K562 (cell line): ENCODE data around the gene IRF3.

ENCODE experiments used
- BCL6 ChIP-seq: fragments of 250-450 bp; sonication (Bioruptor Pico); IDR thresholded peaks from 2 replicates; pipeline ENCODE4 v1.4.0; 2020
- RB1 ChIP-seq: fragments of 450-650 bp; IDR thresholded peaks from 2 replicates; pipeline ENCODE4 v1.6.1; 2017; ENCODE audit warnings: low read depth, mild to moderate bottlenecking
- RBFOX2 ChIP-seq: fragments of 200-400 bp; formaldehyde crosslinking; IDR thresholded peaks from 2 replicates; pipeline ENCODE4 v1.6.1; 2017; ENCODE audit warnings: low read depth, mild to moderate bottlenecking, low read length, moderate library complexity
- TCF7 ChIP-seq: sonication (generic); IDR thresholded peaks from 2 replicates; pipeline ENCODE4 v1.6.1; 2016; ENCODE audit warnings: antibody characterized with exemption, borderline replicate concordance
- ZBTB26 ChIP-seq: fragments of 450-650 bp; formaldehyde crosslinking; IDR thresholded peaks from 2 replicates; pipeline ENCODE4 v1.4.0; 2022; ENCODE audit warnings: missing genetic modification characterization
- ZNF589 ChIP-seq: fragments of 200-800 bp; sonication (Bioruptor generic); IDR thresholded peaks from 2 replicates; pipeline ENCODE4 v1.6.1; 2016; ENCODE audit warnings: low read depth, missing genetic modification characterization, missing compliant biosample characterization
- TF ChIP-seq, protein P1 (sequence below): fragments of 250-450 bp; sonication (Bioruptor Pico); IDR thresholded peaks from 2 replicates; pipeline ENCODE4 v1.5.0; 2021

DNA sequence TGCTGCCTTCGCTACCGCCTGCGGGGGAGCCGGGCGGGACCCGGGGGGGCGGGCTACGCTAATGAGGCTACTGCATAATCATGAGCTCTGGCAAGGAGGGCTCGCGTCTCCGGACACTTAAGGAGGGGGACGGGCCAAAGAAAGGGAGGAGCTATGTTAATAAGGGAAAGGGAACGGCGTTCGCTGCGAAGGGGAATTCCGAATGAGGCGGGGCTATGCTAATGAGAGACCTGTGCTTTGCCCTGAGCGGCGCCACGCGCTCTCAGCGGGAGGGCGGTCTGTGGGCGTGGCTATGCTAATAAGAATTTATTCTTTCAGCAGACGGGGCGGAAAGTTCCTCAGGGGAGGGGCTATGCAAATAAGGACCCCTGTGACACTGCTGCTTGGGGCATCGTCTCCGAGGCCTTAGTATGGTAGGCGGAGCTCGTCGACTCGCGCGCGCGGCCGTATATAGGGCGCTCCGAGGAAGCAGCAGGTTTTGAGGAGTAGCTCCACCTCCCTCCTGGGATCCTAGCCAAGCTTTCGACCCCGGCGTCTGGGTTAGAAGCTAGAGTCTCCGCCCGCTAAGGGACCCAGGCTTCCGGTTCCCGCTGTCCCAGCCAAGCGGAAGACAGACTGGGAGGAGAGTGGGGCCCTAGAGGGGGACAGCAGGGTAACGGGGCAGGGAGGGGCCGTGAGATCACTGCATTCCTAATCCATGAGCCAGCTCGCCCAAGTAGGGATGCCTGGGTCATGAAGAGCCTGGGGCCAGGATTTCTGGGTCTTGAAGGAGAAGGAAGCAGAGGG is 25.4 kb downstream of the IRF3 start, which contains the start of gene RRAS:
- peak; percentile 70; the same call in 1 of the 2 replicates for TF ChIP-seq RB1
- TF ChIP-seq, protein P1, sequence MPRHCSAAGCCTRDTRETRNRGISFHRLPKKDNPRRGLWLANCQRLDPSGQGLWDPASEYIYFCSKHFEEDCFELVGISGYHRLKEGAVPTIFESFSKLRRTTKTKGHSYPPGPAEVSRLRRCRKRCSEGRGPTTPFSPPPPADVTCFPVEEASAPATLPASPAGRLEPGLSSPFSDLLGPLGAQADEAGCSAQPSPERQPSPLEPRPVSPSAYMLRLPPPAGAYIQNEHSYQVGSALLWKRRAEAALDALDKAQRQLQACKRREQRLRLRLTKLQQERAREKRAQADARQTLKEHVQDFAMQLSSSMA: no peak
- TF ChIP-seq ZBTB26: no peak
- peak; percentile 89 for TF ChIP-seq RBFOX2
- no peak for TF ChIP-seq ZNF589 (CRISPR knock-in tag)
- TF ChIP-seq TCF7: no peak; the same call in 1 of the 2 replicates
- no peak for TF ChIP-seq BCL6 (CRISPR knock-in tag)
